Stimulated activated CD8-positive, alpha-beta memory T cell treated with anti-CD3 and anti-CD28 coated beads, Interleukin-12 subunit alpha, Interleukin-12 subunit beta, amount 100 ng/mL, for 4 hours (primary cell): ENCODE results near the gene GNAS-AS1.

Source experiments
- DNase-seq: peaks from one replicate; pipeline ENCODE4 v3.0.0-alpha.2; 2020; ENCODE audit warnings: low read depth

GNAS-AS1 gene

DNA sequence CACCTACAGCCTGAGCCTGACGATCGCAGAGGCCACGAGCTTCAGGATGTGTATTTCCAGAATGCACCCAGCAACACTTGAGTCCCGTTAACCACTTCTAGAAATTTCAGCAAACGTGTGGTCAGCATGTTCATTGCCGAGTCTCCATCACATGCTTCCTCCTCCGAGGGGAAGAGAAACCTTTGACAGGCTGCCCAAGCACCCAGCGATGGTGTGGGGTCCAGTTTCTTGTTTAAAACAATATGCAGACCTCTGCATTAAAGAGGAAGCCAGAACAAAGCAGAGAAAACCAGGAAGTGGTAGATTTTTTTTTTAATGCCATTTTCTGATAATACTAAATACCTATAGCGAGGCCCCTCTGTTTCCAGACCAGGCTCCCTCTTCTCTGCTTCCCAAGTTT is 71.9 kb downstream of the GNAS-AS1 start:
- DNase-seq, result no peak

DNA sequence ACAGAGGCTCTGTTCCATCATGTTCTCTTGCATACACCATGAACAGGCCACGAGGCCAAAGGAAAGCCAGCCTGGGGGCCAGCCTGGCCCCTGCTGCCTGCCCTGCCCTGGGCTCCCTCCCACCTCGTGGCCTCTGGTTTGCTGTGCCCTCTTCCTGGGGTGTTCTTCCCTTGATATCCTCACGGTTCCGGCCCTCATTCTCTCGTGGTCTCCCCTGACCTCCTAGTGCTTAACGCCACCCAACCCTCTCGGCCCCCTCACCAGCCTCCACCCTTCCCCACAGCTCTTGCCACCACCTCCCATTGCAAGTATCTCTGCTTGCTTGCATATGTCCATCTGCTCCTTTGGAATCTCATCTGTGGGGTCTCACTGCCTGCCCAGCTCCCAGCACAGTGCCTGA is 73.0 kb downstream of the GNAS-AS1 start:
- DNase-seq, result no peak

DNA sequence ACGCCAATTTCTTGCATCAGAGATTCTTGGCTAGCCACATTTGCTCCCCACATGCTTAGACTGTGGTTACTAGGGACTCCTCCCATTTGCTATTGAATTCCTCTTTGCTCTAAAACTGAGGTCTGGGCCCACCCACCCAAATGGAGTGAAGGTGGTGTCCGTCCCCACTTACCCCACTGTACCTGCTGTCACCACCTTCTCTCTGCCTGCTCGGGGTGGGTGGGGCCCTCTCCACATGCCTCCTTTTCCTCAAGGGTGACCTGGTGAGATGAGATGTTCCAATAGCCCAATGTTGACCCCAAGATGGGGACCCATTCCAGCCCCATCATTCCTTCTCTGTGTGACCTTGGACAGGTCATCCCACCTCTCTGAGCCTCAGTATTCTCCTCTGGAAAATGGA is 74.6 kb downstream of the GNAS-AS1 start:
- DNase-seq, result no peak

DNA sequence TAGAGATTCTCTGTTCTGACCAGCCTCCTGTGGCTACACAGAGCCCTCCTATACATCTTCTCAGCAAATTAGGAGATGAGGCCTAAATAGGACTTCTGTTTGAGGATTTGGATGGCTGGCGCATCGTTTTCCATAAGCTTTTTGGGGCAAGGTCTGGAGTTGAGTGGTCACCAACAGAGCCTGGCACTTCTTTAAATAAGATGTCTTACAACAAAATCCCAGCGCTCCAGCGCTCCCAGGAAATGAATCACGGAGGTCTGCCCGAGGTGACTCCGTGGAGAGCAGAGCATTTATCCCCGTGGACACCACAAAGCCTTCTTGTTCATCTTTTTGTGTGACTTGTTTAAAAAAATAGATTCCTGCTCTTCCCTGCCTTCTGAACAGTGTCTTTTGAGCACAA is 75.3 kb downstream of the GNAS-AS1 start:
- no peak for DNase-seq

DNA sequence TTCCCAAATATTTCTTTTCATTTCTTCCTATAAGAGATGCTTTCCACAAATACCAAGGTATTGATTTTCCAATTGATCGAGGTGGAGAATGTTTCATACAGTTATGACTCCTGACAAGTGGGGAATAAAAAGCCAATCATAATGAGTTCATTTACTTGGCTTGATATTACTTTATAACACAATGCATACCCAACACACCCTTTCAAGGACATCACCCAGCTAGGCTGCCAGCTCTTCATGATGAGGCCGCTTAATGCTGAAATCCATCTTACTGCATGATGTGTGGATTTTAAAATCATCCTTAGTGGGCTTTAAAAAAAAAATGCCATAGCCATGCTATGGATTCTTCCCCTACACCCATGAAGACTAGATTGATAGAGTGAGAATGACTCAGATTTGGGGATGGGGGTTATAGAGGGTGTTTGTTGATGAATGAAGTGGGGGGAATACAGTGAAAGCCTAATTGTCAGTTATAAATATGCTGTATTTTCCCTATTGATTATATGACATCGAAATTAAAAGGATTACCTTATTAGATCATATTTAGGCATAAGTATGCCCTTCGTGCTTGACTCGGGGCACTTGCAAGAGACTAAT is 75.9 kb downstream of the GNAS-AS1 start:
- DNase-seq, result no peak

DNA sequence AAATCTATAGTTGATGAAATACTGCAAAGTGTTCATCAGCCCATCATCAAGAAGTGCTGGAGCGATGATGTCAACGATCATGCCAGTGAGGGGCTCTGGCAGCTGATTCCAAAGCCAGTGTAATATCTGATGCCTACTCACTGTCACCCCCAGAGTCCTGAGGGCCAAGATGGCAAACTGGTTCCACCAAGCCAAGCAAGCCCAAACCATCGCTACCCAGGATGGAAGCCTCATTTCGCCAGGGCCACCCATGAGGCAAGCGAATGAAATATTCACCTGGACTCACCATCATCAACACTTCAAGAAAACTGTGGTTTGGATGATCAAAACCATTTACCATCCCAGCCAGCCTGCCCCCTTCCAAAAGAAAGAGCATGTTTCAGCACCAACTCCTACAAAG is 76.5 kb downstream of the GNAS-AS1 start:
- no peak for DNase-seq

DNA sequence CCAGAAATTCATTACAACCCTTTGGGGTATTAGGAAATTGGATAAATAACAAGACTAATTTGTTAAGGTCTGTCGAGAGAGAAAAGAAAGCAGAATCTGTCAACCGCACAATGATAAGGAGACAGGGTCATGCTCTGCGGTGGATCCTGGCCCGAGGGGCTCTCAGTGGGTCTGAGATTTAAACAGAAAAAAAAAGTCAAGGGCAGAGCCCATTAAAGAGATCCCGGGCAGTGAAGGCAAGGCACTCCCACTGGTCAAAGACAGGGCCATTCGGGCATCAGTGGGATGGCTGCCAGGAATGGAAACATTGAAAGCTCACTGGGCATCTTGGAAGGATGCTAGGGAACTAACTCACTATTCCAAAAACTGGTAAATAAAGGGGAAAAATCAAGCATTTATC is 77.9 kb downstream of the GNAS-AS1 start:
- DNase-seq, result no peak
